NCI-H446 (cell line): Measurements from ENCODE around the gene KLF6.
"Not testable (repeated sequence)": the region's sequence is repeated elsewhere in the genome, so short reads cannot be mapped to it uniquely, and the experiment has no call there.

Experiments
- DNase-seq, 2 experiments: peaks; one replicate each; lab custom pipeline; 2025; lab: John Stamatoyannopoulos, UW

Gene KLF6

GRCh38 chr10:3756360-3756740 is 28.7 kb downstream of the KLF6 start:
- DNase-seq, result no peak

GRCh38 chr10:3755440-3756359 is 29.3 kb downstream of the KLF6 start:
- no peak for DNase-seq

GRCh38 chr10:3754727-3755439 is 30.1 kb downstream of the KLF6 start:
- no peak for DNase-seq

GRCh38 chr10:3750854-3751253 is 34.2 kb downstream of the KLF6 start:
- no peak for DNase-seq

- DNase-seq, result no peak
Measured at GRCh38 chr10:3750006-3750816, 34.8 kb downstream of the KLF6 start.

- no peak for DNase-seq
Measured at GRCh38 chr10:3749600-3749999, 35.4 kb downstream of the KLF6 start.

- no peak for DNase-seq
Measured at GRCh38 chr10:3749011-3749410, 36.0 kb downstream of the KLF6 start.

GRCh38 chr10:3748484-3748883 is 36.5 kb downstream of the KLF6 start:
- no peak for DNase-seq

GRCh38 chr10:3747984-3748383 is 37.0 kb downstream of the KLF6 start:
- no peak for DNase-seq

- DNase-seq, result no peak
Measured at GRCh38 chr10:3747248-3747960, 37.6 kb downstream of the KLF6 start.

GRCh38 chr10:3746634-3747033 is 38.4 kb downstream of the KLF6 start:
- no peak for DNase-seq

GRCh38 chr10:3745521-3745920 is 39.5 kb downstream of the KLF6 start:
- no peak for DNase-seq

GRCh38 chr10:3741688-3742461 is 43.1 kb downstream of the KLF6 start:
- no peak for DNase-seq

- DNase-seq, result no peak
Measured at GRCh38 chr10:3740157-3740871, 44.7 kb downstream of the KLF6 start.

- DNase-seq, result no peak
Measured at GRCh38 chr10:3738855-3739350, 46.1 kb downstream of the KLF6 start.

- DNase-seq, result no peak
Measured at GRCh38 chr10:3737864-3738263, 47.1 kb downstream of the KLF6 start.

- no peak for DNase-seq
Measured at GRCh38 chr10:3735175-3735574, 49.8 kb downstream of the KLF6 start.

- no peak for DNase-seq
Measured at GRCh38 chr10:3734111-3734510, 50.9 kb downstream of the KLF6 start.

GRCh38 chr10:3732183-3732582 is 52.8 kb downstream of the KLF6 start:
- DNase-seq, result not testable (repeated sequence)

GRCh38 chr10:3729397-3729976 is 55.5 kb downstream of the KLF6 start:
- DNase-seq, result no peak
